GM03348 (cell line): ENCODE data around the gene FAM120A.

Source experiments
- DNase-seq: peaks from one replicate; pipeline ENCODE4 v3.0.0; 2012; ENCODE audit warnings: low spot score

Gene FAM120A

DNA sequence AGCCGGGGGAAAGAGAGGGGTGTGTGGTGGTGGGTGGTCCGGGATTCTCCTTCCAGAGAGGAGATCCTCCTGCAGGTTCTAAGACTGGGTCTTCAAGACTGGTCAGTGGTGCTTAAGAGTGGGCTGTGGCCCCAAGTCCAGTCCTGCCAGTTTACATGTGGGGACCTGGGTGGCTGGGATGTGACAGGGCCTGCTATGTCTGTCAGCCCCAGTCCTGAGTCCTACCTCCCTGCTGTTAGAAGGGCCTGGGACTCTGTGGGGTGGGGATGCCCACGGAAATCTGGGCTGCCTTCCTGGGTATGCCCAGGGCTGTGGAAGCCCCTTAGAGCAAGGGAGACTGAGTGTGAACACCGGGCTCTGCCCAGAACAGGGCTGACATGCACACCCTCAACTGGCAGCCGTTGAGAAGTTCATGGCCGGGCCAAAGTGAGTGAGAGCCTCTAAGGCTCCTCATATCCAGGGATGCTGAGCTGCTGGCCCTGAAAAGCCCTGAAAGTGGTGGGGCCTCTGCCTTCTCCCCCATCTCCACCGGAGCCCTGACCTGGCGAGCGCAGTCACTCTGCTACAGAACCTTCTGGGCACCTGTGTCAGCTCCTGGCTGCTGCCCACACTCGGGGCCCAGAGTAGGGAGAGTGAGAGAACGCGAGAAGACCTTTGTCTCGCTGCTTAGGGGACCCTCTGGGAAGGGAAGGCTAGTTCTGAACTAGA is 126.6 kb downstream of the FAM120A start:
- DNase-seq: peak; percentile 44

DNA sequence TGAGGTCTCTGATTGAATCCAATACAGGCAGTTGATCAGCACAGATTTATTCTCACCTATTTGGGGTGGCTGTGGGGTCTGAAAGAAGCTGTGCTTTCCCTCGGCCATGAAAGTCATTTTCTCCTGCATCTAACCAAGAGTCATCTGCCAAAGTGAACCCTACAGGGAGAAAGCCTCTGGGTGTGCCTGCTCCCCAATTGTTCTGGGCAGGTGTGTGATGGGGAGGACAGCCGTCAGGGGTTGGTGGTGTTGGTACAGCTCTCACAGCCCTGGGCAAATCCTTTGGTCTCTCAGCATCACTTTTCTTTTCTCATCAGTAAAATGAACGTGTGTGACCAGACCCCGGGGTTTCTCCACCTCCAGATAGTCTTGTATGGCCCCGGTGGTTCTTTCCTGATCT is 127.4 kb downstream of the FAM120A start:
- DNase-seq: no peak

DNA sequence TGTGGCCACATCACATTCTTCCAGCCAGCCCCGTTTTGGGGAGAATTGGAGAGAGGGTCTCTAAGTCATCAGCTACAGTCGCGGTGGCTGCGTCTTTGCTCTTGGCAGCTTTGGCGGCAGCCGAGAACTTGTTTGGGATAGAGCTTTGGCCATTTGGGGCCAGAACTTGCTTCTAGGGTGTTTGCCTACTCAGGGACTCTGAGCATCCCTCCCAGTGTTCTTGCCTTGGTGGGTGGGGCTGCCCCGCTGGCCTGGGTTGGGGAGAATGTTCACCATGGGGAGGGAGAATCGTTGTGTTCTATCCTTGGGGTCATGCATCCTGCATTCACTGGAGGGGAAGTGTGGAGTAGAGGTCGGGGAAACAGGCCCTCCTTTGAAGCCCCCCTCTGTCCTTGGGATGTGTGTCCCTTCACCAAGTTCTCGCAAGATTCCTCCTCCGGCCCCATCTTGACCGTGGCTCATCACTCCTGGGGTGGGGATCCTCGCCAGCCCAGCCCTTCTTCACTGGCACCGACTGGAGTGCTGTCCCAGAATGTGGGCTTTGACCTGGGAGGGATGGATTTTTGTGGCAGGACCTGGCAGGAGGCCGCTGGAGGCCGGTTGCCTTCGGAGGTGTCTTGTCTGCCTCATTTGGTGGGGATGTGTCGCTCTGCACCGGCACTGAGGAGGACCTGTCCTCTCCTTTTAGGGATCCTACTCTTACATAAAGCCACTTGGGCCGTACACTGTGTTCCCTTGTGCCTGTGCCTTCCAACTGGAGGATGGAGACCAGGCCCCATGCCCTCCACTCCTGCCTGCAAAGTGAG is 128.4 kb downstream of the FAM120A start:
- no peak for DNase-seq

DNA sequence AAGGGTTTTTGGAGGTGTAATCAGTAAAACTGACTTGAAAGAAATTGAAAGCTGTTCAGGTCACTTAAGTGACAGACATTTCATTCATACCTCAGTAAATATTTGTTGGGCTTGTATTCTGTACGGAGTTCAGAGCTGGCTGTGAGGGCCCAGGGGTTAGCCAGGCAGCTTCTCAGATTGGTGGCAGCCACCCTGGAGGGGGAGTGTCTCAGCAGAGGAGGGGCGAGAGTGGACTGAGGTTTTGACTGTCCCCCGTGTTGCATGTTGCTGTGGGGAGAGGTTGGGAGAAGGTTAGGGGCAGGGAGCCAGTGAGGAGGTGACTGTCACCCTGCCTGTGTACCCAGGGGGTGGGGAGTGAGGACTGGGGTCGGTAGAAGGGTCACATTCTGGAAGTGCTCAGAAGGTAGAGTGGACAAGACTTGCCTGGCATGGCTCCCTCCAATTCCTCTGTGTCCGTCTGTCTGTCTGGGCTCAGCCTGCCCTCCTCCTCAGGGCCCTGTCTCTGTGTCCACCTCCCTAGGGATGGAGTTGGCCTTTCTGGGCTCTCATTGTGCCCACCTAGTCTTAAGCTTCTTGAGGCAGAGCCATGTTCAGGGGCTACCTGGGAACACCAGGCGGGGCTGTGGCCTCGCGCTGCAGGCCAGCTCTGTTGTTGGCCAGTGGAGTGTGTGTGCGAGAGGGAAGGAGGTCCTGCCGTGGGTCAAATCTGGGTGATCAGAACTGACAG is 129.3 kb downstream of the FAM120A start:
- DNase-seq: peak; percentile 37

DNA sequence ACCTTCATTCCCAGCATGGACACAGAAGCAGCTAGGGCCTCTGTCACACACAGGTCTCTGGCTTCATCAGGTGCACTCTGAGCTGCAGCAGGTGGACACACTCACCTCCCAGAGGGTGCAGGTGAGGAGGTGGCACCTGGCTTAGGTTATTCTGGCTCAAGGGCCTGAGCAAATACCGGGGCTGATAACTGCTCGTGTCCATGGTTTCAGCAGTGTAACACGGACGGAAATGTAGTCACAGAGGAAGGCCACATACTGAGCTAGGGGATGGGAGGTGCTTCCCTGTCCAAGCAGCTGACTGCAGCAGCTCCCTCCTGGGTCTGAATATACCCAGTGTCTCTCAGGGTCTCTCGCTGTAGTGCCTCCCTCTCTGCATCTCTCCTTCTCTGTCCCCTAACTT is 130.6 kb downstream of the FAM120A start:
- DNase-seq: no peak

DNA sequence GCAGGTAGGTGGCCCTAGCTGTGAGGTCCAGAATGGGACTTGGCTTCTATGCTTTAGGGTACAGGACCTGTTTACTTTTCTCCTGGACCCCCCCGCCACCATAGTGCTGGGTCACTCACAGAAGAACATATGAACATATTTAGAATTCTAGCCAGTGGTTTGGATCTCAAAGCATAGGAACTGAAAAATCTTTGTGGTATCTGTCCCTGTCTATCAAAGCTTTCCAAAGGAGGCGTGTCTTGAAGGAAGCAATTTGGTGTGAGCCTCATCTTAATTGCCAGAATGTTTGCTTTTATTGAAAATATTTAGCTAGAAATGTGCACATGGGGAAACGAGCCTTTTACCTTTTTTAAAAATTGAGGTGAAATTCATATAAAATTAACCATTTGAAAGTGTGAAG is 131.1 kb downstream of the FAM120A start:
- DNase-seq: no peak

DNA sequence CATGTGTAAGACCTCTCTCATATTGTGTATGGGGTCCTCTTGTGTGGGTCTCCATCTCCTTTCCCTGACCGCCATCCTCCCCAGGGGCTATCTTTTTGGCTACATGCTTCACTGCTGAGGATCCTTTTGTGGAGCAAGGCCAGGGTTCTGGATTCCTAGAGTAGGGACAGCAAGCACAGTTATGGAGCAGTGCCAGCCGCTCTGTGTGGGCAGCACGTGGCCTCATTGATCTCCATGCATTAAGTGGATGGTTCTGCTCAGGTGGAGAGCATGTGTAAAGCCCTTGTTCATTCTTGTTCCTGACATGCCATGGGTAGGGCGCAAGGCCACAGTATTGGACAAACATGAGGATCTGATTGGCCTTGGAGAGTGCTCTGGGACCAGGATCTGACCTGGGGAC is 133.8 kb downstream of the FAM120A start:
- DNase-seq: no peak

DNA sequence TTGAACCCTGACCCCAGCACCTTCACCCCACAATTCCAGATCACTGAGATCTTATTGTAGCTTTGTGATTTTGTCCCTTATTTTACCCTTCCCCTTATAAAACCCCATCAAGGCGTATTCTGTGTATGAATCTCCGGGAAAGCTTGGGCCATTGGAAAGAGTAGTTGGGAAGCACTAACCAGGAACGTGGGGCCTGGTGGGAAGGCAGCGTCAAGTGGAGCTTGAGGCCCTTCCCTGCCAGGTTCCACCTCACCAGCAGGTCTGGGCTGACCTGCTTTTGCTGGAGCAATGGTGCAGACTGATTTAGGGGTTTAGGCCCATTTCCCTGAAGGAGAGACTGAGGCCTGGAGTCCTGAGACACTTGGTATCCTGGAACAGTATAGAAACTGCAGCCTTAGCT is 134.2 kb downstream of the FAM120A start:
- no peak for DNase-seq

DNA sequence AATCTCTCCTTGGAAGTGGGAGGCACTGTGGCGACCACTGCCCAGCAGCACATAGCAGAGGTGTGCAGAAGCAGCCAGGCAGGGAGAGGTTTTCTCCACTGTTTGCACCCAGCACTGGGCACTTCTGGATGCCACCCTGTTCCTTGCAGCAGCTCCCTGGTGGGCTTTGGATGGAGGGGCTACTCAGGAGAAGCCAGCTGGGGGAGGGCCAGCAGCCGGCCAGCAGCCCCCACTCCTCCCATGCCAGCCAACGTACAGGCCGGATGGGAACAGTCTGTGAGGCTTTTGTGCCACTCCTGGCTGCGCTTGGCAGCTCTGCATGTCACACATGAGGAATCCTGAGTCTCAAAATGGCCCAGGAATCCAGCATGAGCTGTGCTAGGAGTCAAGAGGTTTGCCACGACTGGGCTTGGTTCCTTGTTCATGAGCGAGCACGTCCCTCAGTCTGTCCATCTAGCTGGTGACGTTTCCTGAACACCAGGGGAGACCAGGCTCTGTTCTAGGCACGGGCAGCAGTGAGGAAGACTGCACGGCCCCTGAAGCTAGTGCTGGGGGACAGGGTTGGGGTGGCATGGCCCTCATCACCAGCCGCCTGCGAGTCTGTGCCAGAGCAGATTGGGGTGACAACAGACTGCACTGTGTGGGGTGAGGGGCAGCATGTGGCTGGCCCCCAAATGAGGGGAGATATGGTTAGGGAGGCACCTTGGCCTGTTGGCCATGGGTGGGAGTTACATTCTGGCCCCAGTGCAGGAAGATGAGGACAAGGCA is 135.0 kb downstream of the FAM120A start:
- DNase-seq: peak; percentile 2

DNA sequence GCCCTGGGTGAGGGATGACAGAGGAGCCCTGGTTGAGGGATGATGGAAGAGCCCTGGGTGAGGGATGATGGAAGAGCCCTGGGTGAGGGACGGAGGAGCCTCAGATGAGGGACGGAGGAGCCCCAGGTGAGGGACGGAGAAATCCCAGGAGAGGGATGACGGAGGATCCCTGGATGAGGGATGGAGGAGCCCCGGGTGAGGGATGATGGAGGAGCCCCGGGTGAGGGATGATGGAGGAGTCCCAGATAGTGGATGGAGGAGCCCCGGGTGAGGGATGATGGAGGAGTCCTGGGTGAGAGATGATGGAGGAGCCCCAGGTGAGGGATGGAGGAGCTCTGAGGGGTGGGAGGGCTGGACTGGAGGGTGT is 135.8 kb downstream of the FAM120A start:
- DNase-seq: no peak

DNA sequence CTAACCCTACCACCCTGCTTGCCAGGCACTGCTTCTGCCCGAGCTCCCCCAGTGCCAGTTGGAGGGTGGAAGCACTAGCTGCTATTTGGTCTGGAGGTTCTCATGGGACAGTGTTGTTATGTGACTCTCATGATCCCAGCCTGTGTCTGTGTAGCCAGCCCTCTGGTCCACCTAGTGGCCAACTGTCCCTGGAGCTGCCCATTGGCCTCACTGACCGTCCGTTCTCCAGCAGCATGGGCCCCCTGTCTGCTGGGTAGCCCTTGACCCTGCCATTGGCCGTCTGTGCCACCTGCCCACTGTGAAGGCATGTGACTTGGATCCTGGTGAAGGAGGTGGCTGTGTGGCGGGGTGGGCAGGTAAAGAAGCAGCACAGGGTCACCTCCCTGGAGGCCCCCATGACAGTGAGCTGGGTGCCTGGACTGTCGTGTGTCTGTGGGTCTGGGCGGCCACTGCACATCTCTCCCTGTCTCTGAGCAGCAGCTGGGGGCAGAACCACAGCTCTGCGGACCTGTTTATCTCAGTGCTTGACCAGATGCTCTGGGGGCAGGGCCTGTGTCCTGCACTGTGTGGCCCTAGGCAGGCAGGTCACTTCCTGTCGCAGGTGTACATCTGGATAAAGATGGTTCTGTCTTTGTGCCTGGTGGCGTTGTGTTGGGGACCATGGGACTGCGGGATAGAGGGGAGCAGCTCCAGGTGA is 136.3 kb downstream of the FAM120A start:
- peak; percentile 6 for DNase-seq

DNA sequence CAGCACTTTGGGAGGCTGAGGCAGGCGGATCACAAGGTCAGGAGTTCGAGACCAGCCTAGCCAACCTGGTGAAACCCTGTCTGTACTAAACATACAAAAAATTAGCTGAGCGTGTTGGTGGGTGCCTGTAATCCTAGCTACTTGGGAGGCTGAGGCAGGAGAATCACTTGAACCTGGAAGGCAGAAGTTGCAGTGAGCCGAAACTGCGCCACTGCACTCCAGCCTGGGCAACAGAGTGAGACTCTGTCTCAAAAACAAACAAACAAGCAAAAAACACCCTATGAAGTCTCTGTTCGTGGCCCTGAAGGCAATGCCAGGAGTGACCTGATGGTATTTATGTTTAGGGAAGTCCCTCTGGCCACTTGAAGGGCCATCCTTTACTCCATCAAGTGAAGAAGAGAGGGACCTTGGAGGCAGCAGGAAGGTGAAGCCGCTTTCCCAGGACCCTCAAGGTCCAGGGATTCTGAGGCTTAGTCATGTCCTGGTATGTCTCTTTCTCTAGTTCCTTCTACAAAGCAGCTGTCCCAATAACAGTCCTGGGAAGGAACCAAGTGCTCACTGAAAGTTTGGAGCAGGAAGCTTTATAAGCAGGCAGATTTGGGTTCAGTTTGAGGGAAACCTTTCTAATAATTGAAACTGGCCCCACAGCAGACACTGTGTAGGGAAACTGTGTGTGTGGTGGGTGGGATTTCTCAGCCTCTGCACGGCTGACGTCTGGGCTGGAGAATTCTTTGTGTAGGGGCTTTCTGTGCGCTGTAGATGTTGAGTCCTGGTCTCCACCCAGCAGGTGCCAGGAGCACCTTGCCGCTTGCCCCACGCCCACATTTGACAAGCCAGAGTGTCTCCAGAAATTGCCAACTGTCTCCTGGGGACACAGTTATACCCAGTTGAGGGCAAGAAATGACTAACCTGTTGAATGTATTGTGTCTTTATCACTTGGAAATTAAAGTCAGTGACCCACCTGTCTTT is 137.4 kb downstream of the FAM120A start:
- DNase-seq: peak; percentile 29

DNA sequence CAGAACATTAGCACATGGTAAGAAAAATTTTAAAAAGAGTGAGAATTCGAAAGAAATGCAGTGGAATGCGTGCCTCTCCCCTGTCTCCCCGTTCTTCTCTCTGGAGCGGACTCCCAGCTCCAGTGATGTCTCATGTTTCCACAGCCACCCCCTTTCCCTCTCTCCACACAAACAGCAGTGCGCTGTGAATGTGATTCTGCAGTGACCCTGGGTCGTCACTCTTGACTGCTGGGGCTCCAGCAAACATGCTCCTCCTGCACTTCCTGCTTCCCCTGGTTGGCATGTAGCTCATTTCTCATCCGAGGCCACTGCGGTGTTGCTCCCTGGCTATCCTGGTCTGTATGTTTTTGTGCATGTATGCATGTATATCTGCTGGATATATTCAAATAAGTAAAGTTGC is 138.2 kb downstream of the FAM120A start:
- DNase-seq: peak; percentile 68

DNA sequence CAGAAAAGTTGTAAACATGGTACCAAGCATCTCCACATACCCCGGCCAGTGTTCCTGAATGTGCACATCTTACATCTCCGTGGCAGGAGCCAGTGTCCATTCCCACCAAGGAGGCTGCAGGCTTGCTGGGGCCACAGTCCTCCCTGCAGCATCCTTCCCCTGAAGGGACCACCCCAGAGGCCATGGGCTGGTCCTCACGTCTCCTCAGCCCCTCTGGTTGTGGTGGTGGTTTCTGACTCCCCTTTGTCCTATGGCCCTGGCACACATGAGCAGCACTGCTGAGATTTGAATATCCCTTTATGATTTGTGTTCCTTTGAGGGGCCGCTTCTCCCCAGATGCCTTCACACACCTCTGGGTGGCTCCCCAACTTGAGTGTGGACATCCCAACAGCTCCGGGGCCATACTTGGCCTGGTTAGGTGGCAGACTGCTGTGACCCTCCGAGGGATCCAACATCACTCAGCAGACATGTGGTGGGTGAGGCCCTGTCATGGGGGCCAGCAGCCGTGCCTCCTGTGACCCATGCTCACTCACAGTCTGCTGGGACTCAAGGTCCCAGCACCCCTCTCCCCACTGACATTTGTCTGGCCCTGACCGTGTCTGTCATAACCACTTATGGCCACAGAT is 139.2 kb downstream of the FAM120A start:
- DNase-seq: peak; percentile 2

DNA sequence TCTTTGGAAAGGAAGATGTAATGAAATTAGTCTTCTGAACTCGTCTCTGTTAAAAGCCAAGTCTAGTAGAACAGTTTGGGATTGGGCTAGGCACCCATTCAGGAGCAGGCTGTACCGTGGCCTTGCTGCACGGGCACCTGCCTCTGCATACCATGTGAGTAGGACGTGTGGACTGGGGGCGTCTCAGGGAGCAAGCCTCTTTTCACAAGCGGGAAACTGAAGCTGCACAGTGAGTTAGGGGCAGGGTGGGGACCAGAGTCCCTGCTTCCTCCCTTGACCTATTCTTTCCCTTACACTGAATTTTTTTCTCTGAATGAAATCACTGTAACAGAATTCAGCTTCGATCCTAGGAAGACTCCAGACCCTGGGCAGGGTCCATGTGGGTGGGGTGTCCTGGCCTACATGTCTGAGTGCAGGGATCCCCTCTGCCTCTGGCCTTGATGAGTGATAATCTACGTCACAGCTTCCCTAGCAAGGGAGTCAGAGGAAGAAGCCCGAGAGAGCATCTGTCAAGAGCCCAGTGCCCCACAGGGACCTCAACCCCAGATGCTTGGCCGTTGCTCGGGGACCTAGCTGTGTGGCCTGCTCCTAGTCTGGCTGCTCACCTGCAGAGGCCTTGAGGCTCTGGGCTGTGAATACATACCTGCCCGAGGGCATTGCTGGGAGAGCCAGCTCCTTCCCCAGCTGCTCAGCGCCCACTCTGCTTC is 140.0 kb downstream of the FAM120A start:
- peak; percentile 1 for DNase-seq

DNA sequence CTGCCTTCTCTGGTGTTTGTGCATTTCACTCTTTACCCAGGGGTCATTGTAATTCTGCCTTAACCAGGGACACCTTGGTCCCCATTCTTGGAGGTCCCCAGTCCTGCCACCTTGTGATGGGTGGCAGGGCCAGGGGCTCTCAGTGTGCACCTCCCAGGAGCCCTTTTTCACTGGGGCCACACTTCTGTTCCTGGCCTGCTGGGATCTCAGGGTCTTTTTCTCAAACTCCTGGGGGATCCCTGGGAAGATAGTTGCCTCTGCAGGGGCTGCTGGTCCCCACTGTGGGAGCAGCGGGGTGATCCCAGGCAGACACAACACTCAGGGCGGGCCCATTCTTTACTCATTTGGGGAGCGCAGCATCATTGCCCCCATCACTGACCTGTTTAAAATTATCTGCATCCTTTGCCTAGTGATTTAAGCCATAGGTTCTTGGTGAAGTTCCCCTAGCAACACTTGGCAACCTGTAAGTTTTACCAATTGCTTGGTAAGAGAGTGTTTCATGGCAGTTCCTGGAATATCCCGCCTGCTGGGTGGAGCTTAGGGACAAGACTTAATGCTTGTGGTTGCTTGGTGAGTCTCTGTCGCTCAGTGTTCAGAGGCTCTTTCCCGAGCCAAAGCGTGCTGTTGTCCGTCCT is 140.6 kb downstream of the FAM120A start:
- peak; percentile 18 for DNase-seq

DNA sequence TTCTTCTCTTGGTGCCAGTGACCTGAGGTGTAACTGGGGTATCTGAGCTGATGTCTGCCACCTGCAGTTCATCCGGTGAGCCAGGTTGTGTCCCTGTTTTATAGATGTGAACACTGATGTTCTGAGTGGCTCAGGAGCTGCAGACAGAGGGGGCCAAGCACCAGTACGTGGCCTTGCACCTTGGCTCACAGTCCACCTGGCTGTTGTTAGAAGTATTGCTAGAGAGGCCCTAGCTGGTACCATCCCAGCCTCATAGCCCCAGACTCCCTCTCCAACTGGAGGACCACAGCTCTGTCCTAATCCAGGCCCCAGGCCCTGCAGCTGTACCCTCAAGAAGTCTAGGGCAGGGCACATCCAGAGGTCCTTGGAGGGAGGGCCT is 141.1 kb downstream of the FAM120A start:
- no peak for DNase-seq

DNA sequence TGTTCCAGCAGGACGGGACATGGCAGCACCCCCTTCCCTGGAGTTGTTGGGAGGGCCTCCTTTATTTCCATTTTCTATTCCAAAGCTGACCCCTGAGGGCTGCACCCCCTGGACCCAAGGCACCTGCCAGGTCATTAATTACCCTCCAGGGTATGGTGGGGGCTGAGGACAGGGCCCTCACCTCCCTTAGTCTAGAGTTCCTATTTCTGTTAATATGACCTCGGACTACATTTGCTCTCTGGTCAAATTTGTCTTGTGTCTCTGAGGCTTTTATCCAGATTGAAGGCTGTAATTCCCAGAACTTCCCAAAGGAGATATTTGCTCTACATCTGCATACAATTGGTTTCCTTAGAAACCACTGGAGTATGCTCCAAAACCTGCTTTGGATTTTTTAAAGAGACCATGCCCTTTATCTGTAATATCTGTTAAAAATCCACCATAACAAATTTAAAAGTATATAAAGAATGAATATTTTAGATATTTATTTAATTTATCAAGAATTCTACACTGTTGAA is 141.7 kb downstream of the FAM120A start:
- peak; percentile 53 for DNase-seq
